Nephron (organoid): ENCODE data around the gene DLEU7.
A peak's percentile ranks its signal among the peaks of the same experiment; 100 is the strongest.

Experiments
- H3K27ac Mint-ChIP-seq, 3 experiments: 2 replicates each; pipeline ENCODE4 v1.8.0; 2020; ENCODE audit warnings: mixed read lengths in 3 of 3, mild to moderate bottlenecking in 2 of 3, moderate library complexity in 1 of 3
- H3K27me3 Mint-ChIP-seq: 2 replicates; pipeline ENCODE4 v1.8.0; 2021; ENCODE audit warnings: low read depth, mild to moderate bottlenecking, moderate library complexity, mixed read lengths
- H3K36me3 Mint-ChIP-seq: 2 replicates; pipeline ENCODE4 v1.8.0; 2020; ENCODE audit warnings: low read depth, mixed read lengths
- H3K4me1 Mint-ChIP-seq: 2 replicates; pipeline ENCODE4 v1.8.0; 2020; ENCODE audit warnings: mixed read lengths
- H3K4me3 Mint-ChIP-seq, 3 experiments: 2 replicates each; pipeline ENCODE4 v1.8.0; 2020; ENCODE audit warnings: mild to moderate bottlenecking in 3 of 3, mixed read lengths in 3 of 3, moderate library complexity in 2 of 3
- H3K9me3 Mint-ChIP-seq: 2 replicates; pipeline ENCODE4 v1.8.0; 2020; ENCODE audit warnings: mixed read lengths
- CTCF ChIP-seq, 3 experiments: fragments of 200-600 bp; sonication (generic); IDR thresholded peaks; one replicate each; pipeline ENCODE4 v1.5.0; 2021; ENCODE audit warnings: antibody characterized with exemption in 3 of 3; ENCODE audit not compliant: unreplicated experiment in 3 of 3

The DLEU7 gene

GRCh38 chr13:50847501-50847900 lies 4.0 kb upstream of the DLEU7 start:
- TF ChIP-seq CTCF (IDR thresholded peaks at IDR 0.05; ENCODE audit: unreplicated experiment in 3 of 3): no peak

GRCh38 chr13:50846861-50847475 lies 3.5 kb upstream of the DLEU7 start:
- H3K27ac Mint-ChIP-seq: no peak overlapping the region
- TF ChIP-seq CTCF (IDR thresholded peaks at IDR 0.05; ENCODE audit: unreplicated experiment in 3 of 3): no peak
- H3K9me3 Mint-ChIP-seq: no peaks in the 10 kb centered on the region
- H3K27me3 Mint-ChIP-seq: peaks cover 9% of the 10 kb centered on the region
- no peaks in the 10 kb centered on the region for H3K36me3 Mint-ChIP-seq
- H3K4me1 Mint-ChIP-seq: peaks cover 22% of the 10 kb centered on the region
- no peak overlapping the region for H3K4me3 Mint-ChIP-seq

More at GRCh38 chr13:50847501-50847900, 4.0 kb upstream of the DLEU7 start:
- peaks cover 16% of the 10 kb centered on the region for H3K4me1 Mint-ChIP-seq
- no peaks in the 10 kb centered on the region for H3K9me3 Mint-ChIP-seq
- H3K4me3 Mint-ChIP-seq: no peak overlapping the region
- no peaks in the 10 kb centered on the region for H3K36me3 Mint-ChIP-seq
- H3K27ac Mint-ChIP-seq: no peak overlapping the region
- H3K27me3 Mint-ChIP-seq: peaks cover 4% of the 10 kb centered on the region

- H3K36me3 Mint-ChIP-seq: no peaks in the 10 kb centered on the region
- peak overlapping the region in 1 of 3 experiments; percentile 1 for H3K27ac Mint-ChIP-seq
- H3K27me3 Mint-ChIP-seq: peaks cover 21% of the 10 kb centered on the region
- TF ChIP-seq CTCF (IDR thresholded peaks at IDR 0.05; ENCODE audit: unreplicated experiment in 3 of 3): no peak
- H3K4me3 Mint-ChIP-seq: no peak overlapping the region
- peaks cover 29% of the 10 kb centered on the region for H3K4me1 Mint-ChIP-seq
- no peaks in the 10 kb centered on the region for H3K9me3 Mint-ChIP-seq
These were observed 1.7 kb upstream of the DLEU7 start for GRCh38 chr13:50845211-50845610.

GRCh38 chr13:50844084-50844875 lies 788 bp upstream of the DLEU7 start:
- no peak for TF ChIP-seq CTCF (IDR thresholded peaks at IDR 0.05; ENCODE audit: unreplicated experiment in 3 of 3)
- H3K9me3 Mint-ChIP-seq: no peaks in the 10 kb centered on the region
- peak overlapping the region; percentile 1 to 65 (median 7) for H3K27ac Mint-ChIP-seq
- peaks cover 22% of the 10 kb centered on the region for H3K27me3 Mint-ChIP-seq
- peaks cover 29% of the 10 kb centered on the region for H3K4me1 Mint-ChIP-seq
- peak overlapping the region; percentile 73 to 85 (median 80) for H3K4me3 Mint-ChIP-seq
- H3K36me3 Mint-ChIP-seq: no peaks in the 10 kb centered on the region

GRCh38 chr13:50842990-50843256 lies 569 bp downstream of the DLEU7 start:
- Mint-ChIP-seq H3K27ac (no peak overlapping the region), H3K4me1 (peaks cover 29% of the 10 kb centered on the region), H3K4me3 (peak overlapping the region in 2 of 3 experiments; percentile 70 to 82), H3K27me3 (peaks cover 26% of the 10 kb centered on the region), H3K9me3 (no peaks in the 10 kb centered on the region), H3K36me3 (no peaks in the 10 kb centered on the region)
- TF ChIP-seq CTCF (IDR thresholded peaks at IDR 0.05; ENCODE audit: unreplicated experiment in 3 of 3): no peak
